GDM1 (cell line): Measurements from ENCODE around the gene IGHMBP2.

ENCODE experiments used
- DNase-seq: peaks from one replicate; lab custom pipeline; 2025; lab: John Stamatoyannopoulos, UW

IGHMBP2 gene

DNA sequence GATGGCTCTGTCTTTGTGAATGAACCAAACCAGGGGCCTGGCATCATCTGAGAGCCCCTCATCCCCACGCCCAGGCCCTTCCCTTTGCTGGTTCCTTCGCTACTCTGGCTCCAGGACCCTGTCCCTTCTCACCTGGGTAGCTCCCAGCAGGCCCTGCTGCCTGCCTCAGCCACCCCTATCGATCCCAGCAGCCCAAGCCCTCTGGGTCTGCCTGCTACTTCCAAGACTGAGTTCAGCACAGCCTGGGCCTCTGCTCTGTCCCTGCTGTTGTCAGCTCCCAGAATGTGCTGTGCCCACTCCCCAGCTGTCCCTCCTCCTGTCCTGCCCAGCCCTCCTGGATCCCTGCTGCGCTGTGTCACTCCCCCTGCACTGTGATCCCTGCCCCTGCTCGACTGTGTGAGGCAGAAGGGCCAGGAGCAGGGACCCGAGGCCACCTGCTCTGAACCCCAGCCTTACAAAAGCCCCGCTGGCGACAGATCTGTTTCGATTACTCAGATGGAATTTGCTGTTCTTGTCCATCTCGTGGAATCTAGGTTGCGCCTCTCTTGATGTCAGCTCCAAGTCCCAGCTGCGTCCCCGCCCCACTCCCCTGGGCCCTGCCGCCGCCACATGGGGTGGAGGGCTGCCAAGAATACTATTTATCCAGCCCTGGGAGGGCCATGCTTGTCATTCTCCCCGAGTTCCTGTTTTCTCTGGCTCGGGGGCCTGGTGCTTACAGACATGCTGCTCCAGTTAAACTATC is 13.0 kb upstream of the IGHMBP2 start:
- peak; percentile 9 for DNase-seq

- DNase-seq, result no peak
Observed at GRCh38 chr11:68891351-68891948, 12.2 kb upstream of the IGHMBP2 start.

- no peak for DNase-seq
Observed at GRCh38 chr11:68892576-68892975, 11.1 kb upstream of the IGHMBP2 start.

- DNase-seq, result no peak
Observed at GRCh38 chr11:68893282-68893681, 10.4 kb upstream of the IGHMBP2 start.

DNA sequence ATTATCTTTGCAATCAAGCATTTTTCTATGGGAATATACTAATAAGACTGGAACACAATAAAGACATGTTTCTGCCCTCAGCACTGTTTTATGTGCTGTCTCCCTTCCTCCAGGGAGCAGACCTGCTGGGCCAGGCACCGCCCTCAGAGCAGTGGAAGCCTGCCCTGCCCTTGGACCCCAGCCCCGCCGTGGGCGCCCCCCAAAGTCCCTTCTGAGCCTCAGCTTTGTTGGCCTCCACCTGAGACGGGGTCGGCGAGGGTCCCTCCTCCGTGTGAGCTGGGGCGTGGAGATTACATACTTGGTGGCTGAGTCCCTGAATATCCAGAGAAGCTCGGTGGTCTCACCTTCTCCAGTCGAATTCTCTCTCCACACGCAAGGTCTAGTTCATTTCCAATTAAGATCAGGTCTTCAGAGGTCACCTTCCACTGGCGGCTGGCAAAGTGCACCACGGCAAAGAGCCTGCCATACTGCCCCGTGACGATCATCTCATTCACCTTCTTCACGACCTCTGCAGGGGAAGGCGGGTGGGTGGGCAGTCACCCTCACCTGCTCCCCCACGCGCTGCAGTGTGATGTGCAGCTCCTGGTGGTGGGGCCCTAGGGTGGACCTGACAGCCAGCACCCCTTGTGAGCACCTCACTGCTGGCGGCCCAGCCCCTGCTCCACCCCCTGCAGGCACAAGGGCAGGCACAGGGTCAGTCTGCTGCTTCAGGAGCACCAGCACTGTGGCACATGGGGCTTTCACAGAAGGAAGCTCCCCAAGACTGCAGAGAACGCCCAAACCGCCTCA is 7.3 kb upstream of the IGHMBP2 start:
- DNase-seq, result no peak

- DNase-seq, result no peak
Observed at GRCh38 chr11:68897441-68897840, 6.2 kb upstream of the IGHMBP2 start.

GRCh38 chr11:68900835-68901381 is 2.8 kb upstream of the IGHMBP2 start:
- DNase-seq, result no peak

GRCh38 chr11:68904248-68904847 is 657 bp downstream of the IGHMBP2 start:
- no peak for DNase-seq

GRCh38 chr11:68905421-68906360 is 2.0 kb downstream of the IGHMBP2 start:
- DNase-seq, result no peak

- no peak for DNase-seq
Observed at GRCh38 chr11:68908273-68908672, 4.6 kb downstream of the IGHMBP2 start.

DNA sequence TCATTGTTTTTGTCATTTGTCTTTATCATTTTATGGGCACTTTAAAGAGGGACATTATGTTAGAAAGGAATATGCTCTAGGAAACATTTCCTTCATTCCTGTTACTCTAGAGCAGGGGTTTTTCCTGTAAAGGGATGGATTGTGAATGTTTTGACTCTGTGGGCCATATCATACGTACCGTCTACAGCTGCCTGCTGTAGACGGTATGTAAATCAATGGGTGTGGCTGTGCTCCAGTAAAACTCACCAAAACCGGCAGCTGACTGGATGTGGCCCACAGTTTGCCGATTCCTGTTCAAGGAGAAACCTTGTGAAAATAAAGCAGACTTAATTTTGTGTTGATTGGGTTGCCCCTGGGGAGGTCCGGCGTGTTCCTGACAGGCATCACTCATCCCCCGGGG is 7.3 kb downstream of the IGHMBP2 start:
- no peak for DNase-seq

GRCh38 chr11:68911731-68912130 is 8.0 kb downstream of the IGHMBP2 start:
- no peak for DNase-seq

- DNase-seq, result no peak
Observed at GRCh38 chr11:68912254-68912653, 8.6 kb downstream of the IGHMBP2 start.

GRCh38 chr11:68913188-68913587 is 9.5 kb downstream of the IGHMBP2 start:
- no peak for DNase-seq

DNA sequence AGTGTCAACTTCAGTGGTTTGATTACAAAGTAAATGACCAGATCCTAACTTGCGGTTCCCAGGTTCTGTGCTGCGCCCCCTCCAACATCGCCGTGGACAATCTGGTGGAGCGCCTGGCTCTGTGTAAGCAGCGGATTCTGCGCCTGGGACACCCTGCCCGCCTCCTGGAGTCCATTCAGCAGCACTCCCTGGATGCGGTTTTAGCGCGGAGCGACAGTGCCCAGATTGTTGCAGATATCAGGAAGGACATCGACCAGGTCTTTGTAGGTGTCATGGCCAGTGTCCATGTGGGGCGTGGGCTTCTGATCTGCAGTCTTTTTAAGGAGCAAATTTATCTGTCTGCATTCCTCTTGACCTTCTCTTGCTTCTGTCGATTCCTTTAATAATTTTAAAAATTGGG is 11.1 kb downstream of the IGHMBP2 start:
- DNase-seq, result no peak

DNA sequence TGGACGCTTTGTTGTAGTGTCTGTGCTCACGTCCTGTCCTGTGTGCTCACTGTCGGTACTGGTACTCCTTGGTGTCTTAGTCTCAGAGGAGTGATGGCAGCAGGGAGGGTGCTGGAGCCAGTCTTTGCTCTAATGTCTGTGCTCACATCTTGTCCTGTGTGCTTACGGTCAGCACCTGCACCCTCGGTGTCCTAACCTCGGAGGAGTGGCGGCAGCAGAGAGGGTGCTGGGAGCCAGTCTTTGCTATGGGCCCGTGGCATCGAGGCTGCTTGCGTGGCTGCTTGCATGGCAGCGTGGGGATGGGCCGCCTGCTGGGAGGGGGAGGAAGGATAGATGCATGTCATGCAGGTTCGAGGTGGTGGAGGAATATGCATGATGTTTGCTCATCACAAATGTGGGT is 12.7 kb downstream of the IGHMBP2 start:
- DNase-seq, result no peak

DNA sequence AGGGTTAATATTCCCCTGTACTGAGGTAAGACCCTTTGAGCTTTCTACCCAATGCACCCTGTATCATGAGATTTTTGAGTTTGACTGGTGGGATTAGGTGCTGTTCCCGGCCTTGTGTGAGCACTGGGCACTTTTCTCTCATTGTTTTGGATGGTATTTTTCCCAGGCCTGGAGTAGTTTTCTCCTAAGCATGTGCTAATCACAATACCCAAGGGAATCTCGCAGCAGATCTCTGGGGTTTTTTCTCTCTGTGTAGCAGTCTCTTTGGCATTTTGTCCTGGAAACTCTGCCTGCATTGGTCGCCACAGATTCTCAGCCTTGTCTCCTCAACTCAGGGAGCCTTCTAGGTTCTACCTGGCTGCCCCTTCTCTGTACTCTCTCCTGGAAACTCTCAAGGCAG is 19.9 kb downstream of the IGHMBP2 start:
- DNase-seq, result no peak

DNA sequence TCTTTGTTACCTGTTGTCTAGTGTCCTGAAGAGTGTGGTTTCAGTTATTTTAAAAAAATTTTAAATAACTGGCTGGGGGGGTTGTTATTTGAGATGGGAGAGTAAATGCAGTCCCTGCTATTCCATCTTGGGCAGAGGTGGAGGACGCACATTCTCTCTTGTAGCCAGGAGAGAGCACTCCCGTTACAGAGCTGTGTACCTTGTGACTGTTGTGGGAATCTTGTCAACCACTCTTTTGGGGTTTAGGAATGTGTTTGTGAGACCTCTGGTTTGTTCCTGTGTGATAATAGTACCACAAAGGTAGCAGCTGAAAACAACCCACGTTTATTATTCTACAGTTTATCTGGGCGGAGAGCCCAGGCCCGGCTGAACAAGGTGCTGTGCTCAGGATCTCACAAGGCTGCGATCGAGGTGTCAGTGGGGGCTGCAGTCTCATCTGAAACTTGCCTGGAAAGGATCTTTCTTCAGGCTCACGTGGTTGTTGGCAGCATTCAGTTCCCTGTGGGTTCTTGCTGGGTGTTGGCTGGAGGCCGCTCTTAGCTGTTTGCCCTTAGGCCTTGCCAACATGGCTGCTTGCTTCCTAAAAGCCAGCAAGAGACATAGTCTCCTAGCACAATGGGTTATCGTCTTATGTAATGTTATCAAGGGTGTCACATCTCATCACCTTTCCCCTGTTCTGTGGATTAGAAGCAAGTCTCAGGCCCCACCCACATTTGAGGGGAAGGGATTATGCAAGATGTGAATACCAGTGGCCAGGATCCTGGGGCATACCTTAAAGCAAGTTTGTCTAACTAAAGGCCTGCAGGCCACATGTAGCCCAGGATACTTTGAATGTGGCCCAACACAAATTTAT is 20.6 kb downstream of the IGHMBP2 start:
- no peak for DNase-seq

- no peak for DNase-seq
Observed at GRCh38 chr11:68925611-68926010, 21.9 kb downstream of the IGHMBP2 start.
